SK-N-SH treated with all-trans-retinoic acid at 6 μM for 48 hours (cell line): ENCODE data around the gene CD63.

ENCODE experiments used
- ARNTL ChIP-seq: fragments of 450-650 bp; formaldehyde crosslinking; IDR thresholded peaks from 2 replicates; pipeline ENCODE4 v1.5.0; 2020; ENCODE audit warnings: low read depth, mild to moderate bottlenecking, moderate library complexity, borderline replicate concordance
- CSDC2 ChIP-seq: fragments of 250-450 bp; sonication (Bioruptor Pico); IDR thresholded peaks from 2 replicates; pipeline ENCODE4 v1.5.0; 2020; ENCODE audit warnings: mild to moderate bottlenecking, moderate library complexity
- ESRRG ChIP-seq: fragments of 250-450 bp; sonication (Bioruptor Pico); IDR thresholded peaks from 2 replicates; pipeline ENCODE4 v1.6.1; 2021; ENCODE audit warnings: mild to moderate bottlenecking
- POU6F1 ChIP-seq: fragments of 250-450 bp; sonication (Bioruptor Pico); IDR thresholded peaks from 2 replicates; pipeline ENCODE4 v1.8.0; 2021; ENCODE audit warnings: low read depth, mild to moderate bottlenecking, moderate library complexity, borderline replicate concordance
- PPARA ChIP-seq: fragments of 250-450 bp; sonication (Bioruptor Pico); IDR thresholded peaks from 2 replicates; pipeline ENCODE4 v1.5.0; 2020; ENCODE audit warnings: mild to moderate bottlenecking, borderline replicate concordance
- RARB ChIP-seq: fragments of 250-450 bp; sonication (Bioruptor Pico); IDR thresholded peaks from 2 replicates; pipeline ENCODE4 v1.8.0; 2021; ENCODE audit warnings: mild to moderate bottlenecking, moderate library complexity
- SNAI2 ChIP-seq: fragments of 250-450 bp; sonication (Bioruptor Pico); IDR thresholded peaks from 2 replicates; pipeline ENCODE4 v1.5.0; 2020; ENCODE audit warnings: mild to moderate bottlenecking, moderate library complexity
- ZFP30 ChIP-seq: fragments of 450-650 bp; formaldehyde crosslinking; IDR thresholded peaks from 2 replicates; pipeline ENCODE4 v1.5.0; 2022; ENCODE audit warnings: mild to moderate bottlenecking, moderate library complexity

DNA sequence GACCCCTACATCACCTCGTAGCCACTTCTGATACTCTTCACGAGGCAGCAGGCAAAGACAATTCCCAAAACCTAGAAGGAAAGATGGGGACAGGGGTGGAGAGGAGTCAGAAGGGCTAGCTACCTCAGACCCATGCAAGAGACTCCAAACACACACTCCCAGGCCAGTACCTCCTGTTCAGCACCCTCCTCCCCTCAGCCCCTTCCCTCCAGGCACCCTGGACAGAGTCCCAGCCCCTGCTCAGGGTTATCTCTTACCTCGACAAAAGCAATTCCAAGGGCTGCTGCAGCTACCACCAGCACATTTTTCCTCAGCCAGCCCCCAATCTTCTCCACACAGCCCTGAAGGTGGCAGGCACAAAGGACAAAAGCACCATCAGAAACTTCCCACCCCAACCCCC is 3.3 kb downstream of the CD63 start:
- TF ChIP-seq POU6F1 (CRISPR knock-in tag) (no peak), CSDC2 (CRISPR knock-in tag) (no peak), SNAI2 (CRISPR knock-in tag) (no peak), PPARA (CRISPR knock-in tag) (no peak), ARNTL (no peak), ESRRG (CRISPR knock-in tag) (no peak), RARB (CRISPR knock-in tag) (no peak), ZFP30 (CRISPR knock-in tag) (no peak)
